GM12878 (cell line): ENCODE data around the gene PLA2G4E.

Experiments
- BCLAF1 ChIP-seq: fragments of 450-650 bp; IDR thresholded peaks from 2 replicates; pipeline ENCODE4 v1.6.1; 2017; ENCODE audit warnings: antibody characterized with exemption, mild to moderate bottlenecking, moderate library complexity
- CHD4 ChIP-seq: fragments of 200-600 bp; sonication (generic); IDR thresholded peaks from 2 replicates; pipeline ENCODE4 v1.6.1; 2016; ENCODE audit warnings: mild to moderate bottlenecking
- CTCF ChIP-seq, 3 experiments: IDR thresholded peaks in 2 of 3; conservative IDR thresholded peaks in 1 of 3; 2 replicates each; pipeline ENCODE4 v1.5.1; 2011; ENCODE audit warnings: low read depth in 3 of 3, low read length in 3 of 3, mild to moderate bottlenecking in 3 of 3, control low read depth in 2 of 3, moderate library complexity in 2 of 3, inconsistent platforms in 1 of 3, mixed read lengths in 1 of 3; ENCODE audit not compliant: control insufficient read depth in 2 of 3, insufficient read depth in 1 of 3; ENCODE audit errors: extremely low read depth in 1 of 3
- TCF7 ChIP-seq: IDR thresholded peaks from 2 replicates; pipeline ENCODE4 v1.6.1; 2014; ENCODE audit warnings: antibody characterized with exemption, borderline replicate concordance

GRCh38 chr15:42032376-42033213, 11.8 kb upstream of the PLA2G4E start:
- TF ChIP-seq CHD4 (no peak), TCF7 (no peak), CTCF (IDR thresholded peaks at IDR 0.05 in 2 of 3, conservative IDR thresholded peaks at IDR 0.05 in 1 of 3; ENCODE audit: control insufficient read depth in 2 of 3, extremely low read depth in 1 of 3, insufficient read depth in 1 of 3, low read depth in 3 of 3, low read length in 3 of 3) (no peak), BCLAF1 (no peak)
